Adrenal gland (tissue), 12 donors: ENCODE results near the gene FAM174A. TPM values are rescaled to one million over a fixed set of nuclear protein-coding genes. Genes with fewer than 3 reads are reported as not detected.

Experiments
- DNase-seq, 7 donors: peaks; one replicate each; pipeline ENCODE4 v3.0.0-alpha.2; 2019 to 2020
- H3K27ac ChIP-seq, 5 donors: fragments of 200-600 bp; sonication (generic) in 4 of 5; 1 replicate in 3 of 5; 2 replicates in 2 of 5; pipeline versions ENCODE4 v1.5.1 to v1.8.0; 2016 to 2020; ENCODE audit warnings: mild to moderate bottlenecking in 1 of 5
- H3K27me3 ChIP-seq: fragments of 200-600 bp; 2 replicates; pipeline ENCODE4 v1.8.0; 2021
- H3K36me3 ChIP-seq, 2 donors: fragments of 200-600 bp; replicated peaks in 1 of 2; 1 replicate in 1 of 2; 2 replicates in 1 of 2; pipeline versions ENCODE4 v1.5.1 to v1.8.0; 2018 to 2022
- H3K4me1 ChIP-seq, 2 donors: fragments of 200-600 bp; replicated peaks in 1 of 2; 1 replicate in 1 of 2; 2 replicates in 1 of 2; pipeline versions ENCODE4 v1.5.1 to v1.8.0; 2018 to 2021
- H3K4me3 ChIP-seq, 4 donors: fragments of 200-600 bp; sonication (generic) in 3 of 4; one replicate each; pipeline ENCODE4 v1.5.1; 2016 to 2018
- H3K9me3 ChIP-seq, 3 donors: fragments of 200-600 bp; sonication (generic) in 1 of 3; replicated peaks in 1 of 3; 1 replicate in 2 of 3; 2 replicates in 1 of 3; pipeline versions ENCODE4 v1.5.1 to v1.8.0; 2016 to 2021
- CTCF ChIP-seq, 6 experiments: fragments of 450-650 bp in 4 of 6; fragments of 200-600 bp in 2 of 6; sonication (generic) in 1 of 6; IDR thresholded peaks; 1 replicate in 5 of 6; 2 replicates in 1 of 6; pipeline versions ENCODE4 v1.5.1 to v1.8.0; 2016 to 2021; ENCODE audit warnings: antibody characterized with exemption in 6 of 6, mild to moderate bottlenecking in 2 of 6, moderate library complexity in 1 of 6
- POLR2A ChIP-seq, 2 donors: fragments of 450-650 bp; IDR thresholded peaks; one replicate each; pipeline ENCODE4 v1.6.1; 2017; ENCODE audit warnings: antibody characterized with exemption in 2 of 2, mild to moderate bottlenecking in 2 of 2, moderate library complexity in 1 of 2
- WGBS, 4 donors: extraction: QIAGEN DNeasy Blood & Tissue Kit in 2 of 4; methylation state at CpG; one replicate each; pipeline versions ENCODE4 v1.1.5 to v1.1.7; 2013 to 2017; 5-methylcytosine and 5-hydroxymethylcytosine counted together
- intact Hi-C, 2 donors: fragments of 100-400 bp; cut with DNase I; formaldehyde crosslinking; loops; one replicate each; pipeline versions ENCODE4 v1.14.1 to v1.15.0; 2022 to 2023
- polyA plus RNA-seq, 3 donors: library from polyadenylated mRNA; stranded (reverse); fragments of 200-250 nt in 2 of 3; fragments of 350-450 nt in 1 of 3; fragmentation: Illumina TruSeq in 1 of 3; extraction: RNeasy Lipid Tissue Mini Kit (QIAGEN cat#74804) in 1 of 3; gene quantifications; one replicate each; pipeline ENCODE4 v1.2.3, GENCODE V29; 2013 to 2014
- total RNA-seq, 9 donors: library from RNA; depleted of rRNA in 4 of 9; stranded (reverse); fragments of >200 nt in 4 of 9; fragments of 120-200 nt in 1 of 9; fragmentation: NEBNext Ultra II Directional in 1 of 9; extraction: Animal tissue kit (Norgen Biotek cat#: 25700) in 1 of 9; gene quantifications; one replicate each; pipeline versions ENCODE4 v1.1.0 to v1.2.4, GENCODE V29; 2013 to 2023
- donor health status: healthy with polysubstance abuse.
- donor health status: Bipolar disorder and iron deficiency.
- donor health status: DM: yes; HTN: yes; CAD: no.
- donor health status: DM: no; HTN: no; CAD: no.
- donor health status: DM: no; HTN: no; CAD: no.
- donor health status: DM: yes; HTN: yes; CAD: no.

Gene FAM174A
- total and polyA plus RNA-seq, 12 donors = 10.9 to 109 (median 27.2) TPM

GRCh38 chr5:100502684-100503083, 32.5 kb upstream of the FAM174A start:
- Histone ChIP-seq H3K9me3 (no peaks in the 10 kb centered on the region), H3K27ac (no peak overlapping the region), H3K4me3 (no peak overlapping the region), H3K27me3 (no peaks in the 10 kb centered on the region), H3K36me3 (no peaks in the 10 kb centered on the region), H3K4me1 (no peaks in the 10 kb centered on the region)
- no peak for TF ChIP-seq CTCF (IDR thresholded peaks at IDR 0.05)
- TF ChIP-seq POLR2A (IDR thresholded peaks at IDR 0.05) = no peak
- intact Hi-C loops = no loop called here
- WGBS, 4 donors = 84 to 89% (median 86%) methylated on average over 2 of the region's 2 CpGs
- DNase-seq = no peak

GRCh38 chr5:100505984-100506670, 29.0 kb upstream of the FAM174A start:
- Histone ChIP-seq H3K36me3 (no peaks in the 10 kb centered on the region), H3K9me3 (no peaks in the 10 kb centered on the region), H3K4me3 (no peak overlapping the region), H3K27ac (no peak overlapping the region), H3K4me1 (no peaks in the 10 kb centered on the region), H3K27me3 (no peaks in the 10 kb centered on the region)
- intact Hi-C loops = no loop called here
- TF ChIP-seq CTCF (IDR thresholded peaks at IDR 0.05) (peak in 5 of 6 experiments; percentile 21 to 32 (median 25)), POLR2A (IDR thresholded peaks at IDR 0.05) (no peak)
- DNase-seq = peak in 6 of 7 donors; percentile 21 to 47 (median 27)
- WGBS, 4 donors = 22 to 30% (median 28%) methylated on average over 1 of the region's 1 CpG

GRCh38 chr5:100516285-100516684, 18.9 kb upstream of the FAM174A start:
- H3K9me3 ChIP-seq = peaks cover 0 to 4% (median 0%) of the 10 kb centered on the region in 3 donors
- WGBS, 4 donors = 91 to 100% (median 93%) methylated on average over 1 of the region's 1 CpG
- no peak for DNase-seq
- H3K27me3 ChIP-seq = no peaks in the 10 kb centered on the region
- no peaks in the 10 kb centered on the region for H3K4me1 ChIP-seq
- intact Hi-C loops = no loop called here
- H3K27ac ChIP-seq = no peak overlapping the region
- TF ChIP-seq POLR2A (IDR thresholded peaks at IDR 0.05) (no peak), CTCF (IDR thresholded peaks at IDR 0.05) (no peak)
- H3K4me3 ChIP-seq = no peak overlapping the region
- H3K36me3 ChIP-seq = no peaks in the 10 kb centered on the region

GRCh38 chr5:100517301-100517974, 17.7 kb upstream of the FAM174A start:
- no peaks in the 10 kb centered on the region for H3K4me1 ChIP-seq
- intact Hi-C loops = no loop called here
- no peaks in the 10 kb centered on the region for H3K27me3 ChIP-seq
- H3K27ac ChIP-seq = no peak overlapping the region
- H3K4me3 ChIP-seq = no peak overlapping the region
- H3K9me3 ChIP-seq = peaks cover 0 to 4% (median 0%) of the 10 kb centered on the region in 3 donors
- no peaks in the 10 kb centered on the region for H3K36me3 ChIP-seq
- DNase-seq = no peak
- WGBS, 4 donors = 82 to 91% (median 85%) methylated on average over 4 to 5 of the region's 5 CpGs
- TF ChIP-seq CTCF (IDR thresholded peaks at IDR 0.05) (no peak), POLR2A (IDR thresholded peaks at IDR 0.05) (no peak)
